Kidney (tissue), 14 donors: ENCODE measurements around the gene CIPC. TPM values are rescaled to one million over a fixed set of nuclear protein-coding genes. Genes with fewer than 3 reads are reported as not detected.
A peak's percentile ranks its signal among the peaks of the same experiment; 100 is the strongest.

Experiments
- DNase-seq, 5 donors: peaks; one replicate each; pipeline ENCODE4 v3.0.0-alpha.2; 2013 to 2020
- FAIRE-seq: peaks from 2 replicates; lab custom pipeline; 2012; peaks lifted over from hg19 to GRCh38; lab: Jason Lieb, UNC
- H3K27ac ChIP-seq, 2 donors: one replicate each; pipeline ENCODE4 v1.7.0; 2013; ENCODE audit warnings: low read depth in 2 of 2, low read length in 2 of 2, inconsistent platforms in 1 of 2
- H3K27me3 ChIP-seq: one replicate; pipeline ENCODE4 v1.7.1; 2013; ENCODE audit warnings: low read length, inconsistent platforms; ENCODE audit not compliant: control insufficient read depth, insufficient read depth
- H3K36me3 ChIP-seq, 3 donors: one replicate each; pipeline versions ENCODE4 v1.7.0 to v1.7.1; 2013; ENCODE audit warnings: low read length in 3 of 3, control low read depth in 1 of 3, inconsistent platforms in 1 of 3; ENCODE audit not compliant: insufficient read depth in 3 of 3, control insufficient read depth in 2 of 3
- H3K4me1 ChIP-seq, 3 donors: one replicate each; pipeline versions ENCODE4 v1.7.0 to v1.7.1; 2013; ENCODE audit warnings: low read length in 3 of 3, inconsistent platforms in 1 of 3, low read depth in 1 of 3; ENCODE audit not compliant: control insufficient read depth in 2 of 3, insufficient read depth in 2 of 3
- H3K4me3 ChIP-seq, 3 donors: one replicate each; pipeline versions ENCODE4 v1.7.0 to v1.8.1; 2013; ENCODE audit warnings: low read length in 3 of 3, control low read depth in 1 of 3, inconsistent platforms in 1 of 3
- H3K9ac ChIP-seq, 3 donors: one replicate each; pipeline versions ENCODE4 v1.7.0 to v1.7.1; 2013; ENCODE audit warnings: low read length in 3 of 3, control low read depth in 1 of 3, inconsistent platforms in 1 of 3
- H3K9me3 ChIP-seq, 3 donors: one replicate each; pipeline versions ENCODE4 v1.7.0 to v1.7.1; 2013; ENCODE audit warnings: low read length in 3 of 3, control low read depth in 1 of 3, inconsistent platforms in 1 of 3; ENCODE audit not compliant: control insufficient read depth in 2 of 3, insufficient read depth in 1 of 3
- CTCF ChIP-seq: IDR thresholded peaks from 3 replicates; pipeline ENCODE4 v1.5.1; 2012; ENCODE audit warnings: mild to moderate bottlenecking, moderate library complexity, borderline replicate concordance; ENCODE audit not compliant: insufficient read depth; ENCODE audit errors: extremely low read depth
- intact Hi-C: fragments of 100-400 bp; cut with DNase I; formaldehyde crosslinking; loops from one replicate; pipeline ENCODE4 v1.11.1; 2022
- polyA plus RNA-seq: library from polyadenylated mRNA; stranded (reverse); fragments of 350-450 nt; fragmentation: Illumina TruSeq; extraction: RNeasy Lipid Tissue Mini Kit (QIAGEN cat#74804); gene quantifications from one replicate; pipeline ENCODE4 v1.2.3, GENCODE V29; 2014; ENCODE audit warnings: low read depth, low replicate concordance; ENCODE audit not compliant: insufficient read depth
- total RNA-seq: library from RNA; stranded (reverse); fragmentation: NEBNext Ultra II Directional; extraction: Animal tissue kit (Norgen Biotek cat#: 25700); gene quantifications from one replicate; pipeline ENCODE4 v1.2.1, GENCODE V29; 2021
- donor health status: control.
- donor health status: control.
- donor health status: control.
- donor health status: control.
- donor health status: control.
- donor health status: DM: yes; HTN: yes; CAD: no.
- donor health status: Normal renal cell carcinoma (clear cell type).

The CIPC gene
- total and polyA plus RNA-seq, 2 donors from 2014 or later, result 12.8 to 23.5 TPM

DNA sequence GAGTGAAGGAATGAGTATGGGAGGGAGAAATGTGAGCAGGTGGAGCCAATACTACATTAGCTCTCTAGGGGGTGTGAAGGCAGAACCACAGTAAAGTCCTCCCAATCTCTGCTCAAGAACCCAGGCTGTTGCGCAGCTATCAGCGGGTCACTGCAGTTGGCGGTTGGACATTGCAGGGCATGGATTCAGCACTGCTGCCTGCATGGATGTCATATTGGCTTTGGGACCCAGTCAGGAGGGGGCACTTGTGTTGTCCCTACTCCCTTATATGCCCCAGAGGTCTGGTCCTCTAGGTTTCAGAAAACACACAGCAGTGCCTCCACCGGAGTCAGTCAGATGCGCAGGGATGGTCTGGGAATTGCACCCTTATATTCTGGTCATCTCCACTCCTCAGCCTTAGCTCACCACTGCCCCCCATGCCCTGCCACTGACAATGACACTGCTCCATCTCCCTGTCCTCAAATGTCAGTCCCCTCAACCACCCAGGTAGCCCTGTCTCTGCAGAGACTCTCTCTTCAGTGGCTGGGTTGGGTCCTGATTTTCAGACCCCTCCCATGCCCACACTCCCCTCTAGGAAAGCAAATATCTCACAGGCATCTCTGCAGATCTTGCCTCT is 33.9 kb downstream of the CIPC start:
- H3K4me3 ChIP-seq, result no peak overlapping the region
- no peak for FAIRE-seq
- H3K27me3 ChIP-seq, result no peaks in the 10 kb centered on the region
- H3K9ac ChIP-seq, result no peak overlapping the region
- TF ChIP-seq CTCF, result no peak
- no peaks in the 10 kb centered on the region for H3K36me3 ChIP-seq
- intact Hi-C loops, result no loop called here
- no peak overlapping the region for H3K27ac ChIP-seq
- no peaks in the 10 kb centered on the region for H3K9me3 ChIP-seq
- peak in 1 of 5 donors; percentile 24 for DNase-seq
- H3K4me1 ChIP-seq, result no peaks in the 10 kb centered on the region

DNA sequence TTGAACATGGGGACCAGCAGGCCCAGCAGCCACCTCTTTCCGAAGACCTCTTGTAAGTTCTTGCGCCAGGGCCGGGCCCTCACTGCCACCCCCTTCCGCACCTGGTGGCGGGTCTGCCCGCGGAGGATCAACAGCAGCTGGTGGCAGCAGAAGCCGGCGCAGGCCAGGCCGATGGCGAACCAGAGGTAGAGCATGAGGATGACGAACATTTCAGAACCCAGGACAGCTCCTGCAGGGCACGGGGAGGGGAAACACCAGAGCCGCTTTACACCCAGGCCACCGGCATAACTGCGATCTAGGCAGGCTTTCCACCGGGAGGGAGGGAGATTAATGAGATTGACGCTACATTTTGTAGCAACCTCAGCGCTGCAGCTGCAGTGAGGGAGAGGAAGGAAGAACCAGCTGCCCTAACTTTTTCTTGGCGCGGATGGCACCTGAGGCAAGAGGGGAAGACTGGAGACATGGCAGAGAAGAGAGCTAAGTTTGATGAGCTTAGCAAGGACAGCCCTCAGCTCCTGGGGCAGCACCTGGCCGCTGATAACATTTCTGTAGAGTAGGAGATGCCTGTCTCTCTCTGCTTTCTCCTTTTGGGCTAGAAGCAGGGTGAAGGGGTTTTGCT is 35.8 kb downstream of the CIPC start:
- FAIRE-seq, result no peak
- Histone ChIP-seq H3K36me3 (no peaks in the 10 kb centered on the region), H3K4me1 (no peaks in the 10 kb centered on the region), H3K9me3 (no peaks in the 10 kb centered on the region), H3K27me3 (peaks cover 3% of the 10 kb centered on the region), H3K4me3 (no peak overlapping the region), H3K27ac (no peak overlapping the region), H3K9ac (no peak overlapping the region)
- peak; percentile 81 to 96 (median 95) for DNase-seq
- TF ChIP-seq CTCF, result no peak
- intact Hi-C loops, result no loop called here

DNA sequence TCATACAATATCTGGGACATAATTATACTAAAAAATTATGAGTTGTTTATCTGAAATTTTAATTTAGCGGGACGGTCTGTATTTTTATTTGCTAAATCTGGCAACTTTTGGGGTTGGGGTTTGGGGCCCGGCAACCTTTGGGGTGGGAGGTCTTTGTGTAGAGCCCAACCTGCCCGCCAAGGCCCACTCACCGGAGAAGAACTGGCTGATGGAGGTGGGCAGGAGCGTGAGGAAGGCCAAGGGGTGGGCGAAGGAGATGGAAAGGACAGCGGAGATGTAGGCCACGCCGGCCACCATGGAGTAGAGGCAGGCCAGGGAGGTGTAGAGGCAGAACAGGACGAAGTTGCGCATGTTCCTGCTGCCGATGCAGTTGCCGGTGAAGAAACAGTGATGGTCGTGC is 41.0 kb downstream of the CIPC start:
- no peak for TF ChIP-seq CTCF
- DNase-seq, result no peak

More for the DNA sequence above, 41.0 kb downstream of the CIPC start:
- no peak for FAIRE-seq
- H3K9me3 ChIP-seq, result no peaks in the 10 kb centered on the region
- intact Hi-C loops, result no loop called here
- H3K36me3 ChIP-seq, result no peaks in the 10 kb centered on the region
- H3K4me1 ChIP-seq, result peaks cover 0 to 6% (median 0%) of the 10 kb centered on the region in 3 donors
- no peak overlapping the region for H3K9ac ChIP-seq
- H3K4me3 ChIP-seq, result no peak overlapping the region
- H3K27me3 ChIP-seq, result peaks cover 25% of the 10 kb centered on the region
- no peak overlapping the region for H3K27ac ChIP-seq
